ENCODE measurements around the gene ZSCAN10.

- TF ChIP-seq EZH2 (IDR thresholded peaks at IDR 0.05; ENCODE audit: borderline replicate concordance, low read length) (no peak), CTCF (conservative IDR thresholded peaks at IDR 0.05 in 1 of 2, IDR thresholded peaks at IDR 0.05 in 1 of 2; ENCODE audit: extremely low read depth in 1 of 2, insufficient read depth in 1 of 2, low read depth in 1 of 2, low read length in 2 of 2) (peak in 1 of 2 donors; percentile 37)
Measured at GRCh38 chr16:3123986-3124886, 25.1 kb upstream of the ZSCAN10 start.

Data from mammary epithelial cell (primary cell).